ENCODE data around the gene OSBP2.

The OSBP2 gene

DNA sequence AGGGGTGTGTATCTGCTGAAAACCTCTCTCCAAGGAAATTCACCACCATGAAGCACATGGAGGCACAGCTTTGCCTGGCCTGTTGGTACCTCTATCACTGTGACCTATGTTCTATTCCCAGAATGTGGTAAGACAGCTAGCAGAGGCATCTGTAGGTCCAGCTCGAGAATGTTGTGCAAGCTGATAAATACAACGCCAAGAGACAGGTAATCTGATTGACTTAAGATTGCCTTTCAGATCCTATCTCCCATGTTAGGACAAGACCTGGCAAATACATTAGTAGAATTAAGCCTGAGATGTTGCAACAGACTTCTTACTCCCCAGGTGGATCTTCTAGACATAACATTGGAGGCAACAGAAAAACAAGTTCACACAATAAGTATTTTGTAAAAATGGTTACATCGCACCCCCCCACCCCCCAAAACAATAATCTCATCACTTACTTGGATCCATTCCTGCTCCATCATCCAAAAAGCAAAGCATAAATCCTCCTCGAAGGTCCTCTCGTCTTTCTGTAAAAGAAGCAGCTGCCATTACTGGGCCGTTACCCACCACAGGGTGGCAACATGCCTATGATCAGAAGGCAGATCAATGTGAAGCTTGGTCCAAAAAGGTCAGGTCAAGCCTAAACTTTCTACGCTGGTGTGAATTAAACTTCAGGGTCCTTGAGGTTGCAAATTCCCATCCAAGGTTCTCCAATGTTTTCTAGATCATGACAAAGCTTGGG is 255.4 kb downstream of the OSBP2 start:
- TF ChIP-seq EP300 (IDR thresholded peaks at IDR 0.05; ENCODE audit: borderline replicate concordance), result no peak
- no peak for TF ChIP-seq EGR1 (IDR thresholded peaks at IDR 0.05)
- TF ChIP-seq CEBPB (IDR thresholded peaks at IDR 0.05), result no peak
- TF ChIP-seq RAD21 (IDR thresholded peaks at IDR 0.05; ENCODE audit: low read depth), result no peak
- TF ChIP-seq CREB1 (IDR thresholded peaks at IDR 0.05; ENCODE audit: low read depth), result no peak
- TF ChIP-seq, protein P1, sequence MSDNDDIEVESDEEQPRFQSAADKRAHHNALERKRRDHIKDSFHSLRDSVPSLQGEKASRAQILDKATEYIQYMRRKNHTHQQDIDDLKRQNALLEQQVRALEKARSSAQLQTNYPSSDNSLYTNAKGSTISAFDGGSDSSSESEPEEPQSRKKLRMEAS (IDR thresholded peaks at IDR 0.05), result no peak
- no peak for TF ChIP-seq TEAD4 (IDR thresholded peaks at IDR 0.05)
- TF ChIP-seq ZBTB7A (IDR thresholded peaks at IDR 0.05; ENCODE audit: low read depth), result no peak
- TF ChIP-seq TAF1 (IDR thresholded peaks at IDR 0.05; ENCODE audit: low read depth), result no peak
- TF ChIP-seq YY1 (IDR thresholded peaks at IDR 0.05; ENCODE audit: low read depth), result no peak
- TF ChIP-seq, protein P2, sequence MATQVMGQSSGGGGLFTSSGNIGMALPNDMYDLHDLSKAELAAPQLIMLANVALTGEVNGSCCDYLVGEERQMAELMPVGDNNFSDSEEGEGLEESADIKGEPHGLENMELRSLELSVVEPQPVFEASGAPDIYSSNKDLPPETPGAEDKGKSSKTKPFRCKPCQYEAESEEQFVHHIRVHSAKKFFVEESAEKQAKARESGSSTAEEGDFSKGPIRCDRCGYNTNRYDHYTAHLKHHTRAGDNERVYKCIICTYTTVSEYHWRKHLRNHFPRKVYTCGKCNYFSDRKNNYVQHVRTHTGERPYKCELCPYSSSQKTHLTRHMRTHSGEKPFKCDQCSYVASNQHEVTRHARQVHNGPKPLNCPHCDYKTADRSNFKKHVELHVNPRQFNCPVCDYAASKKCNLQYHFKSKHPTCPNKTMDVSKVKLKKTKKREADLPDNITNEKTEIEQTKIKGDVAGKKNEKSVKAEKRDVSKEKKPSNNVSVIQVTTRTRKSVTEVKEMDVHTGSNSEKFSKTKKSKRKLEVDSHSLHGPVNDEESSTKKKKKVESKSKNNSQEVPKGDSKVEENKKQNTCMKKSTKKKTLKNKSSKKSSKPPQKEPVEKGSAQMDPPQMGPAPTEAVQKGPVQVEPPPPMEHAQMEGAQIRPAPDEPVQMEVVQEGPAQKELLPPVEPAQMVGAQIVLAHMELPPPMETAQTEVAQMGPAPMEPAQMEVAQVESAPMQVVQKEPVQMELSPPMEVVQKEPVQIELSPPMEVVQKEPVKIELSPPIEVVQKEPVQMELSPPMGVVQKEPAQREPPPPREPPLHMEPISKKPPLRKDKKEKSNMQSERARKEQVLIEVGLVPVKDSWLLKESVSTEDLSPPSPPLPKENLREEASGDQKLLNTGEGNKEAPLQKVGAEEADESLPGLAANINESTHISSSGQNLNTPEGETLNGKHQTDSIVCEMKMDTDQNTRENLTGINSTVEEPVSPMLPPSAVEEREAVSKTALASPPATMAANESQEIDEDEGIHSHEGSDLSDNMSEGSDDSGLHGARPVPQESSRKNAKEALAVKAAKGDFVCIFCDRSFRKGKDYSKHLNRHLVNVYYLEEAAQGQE (IDR thresholded peaks at IDR 0.05; ENCODE audit: low read depth), result no peak
- no peak for TF ChIP-seq NFIC (IDR thresholded peaks at IDR 0.05)
- TF ChIP-seq, protein P3, sequence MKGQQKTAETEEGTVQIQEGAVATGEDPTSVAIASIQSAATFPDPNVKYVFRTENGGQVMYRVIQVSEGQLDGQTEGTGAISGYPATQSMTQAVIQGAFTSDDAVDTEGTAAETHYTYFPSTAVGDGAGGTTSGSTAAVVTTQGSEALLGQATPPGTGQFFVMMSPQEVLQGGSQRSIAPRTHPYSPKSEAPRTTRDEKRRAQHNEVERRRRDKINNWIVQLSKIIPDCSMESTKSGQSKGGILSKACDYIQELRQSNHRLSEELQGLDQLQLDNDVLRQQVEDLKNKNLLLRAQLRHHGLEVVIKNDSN (IDR thresholded peaks at IDR 0.05), result no peak
- no peak for TF ChIP-seq FOXM1 (IDR thresholded peaks at IDR 0.05; ENCODE audit: borderline replicate concordance, low read depth)

DNA sequence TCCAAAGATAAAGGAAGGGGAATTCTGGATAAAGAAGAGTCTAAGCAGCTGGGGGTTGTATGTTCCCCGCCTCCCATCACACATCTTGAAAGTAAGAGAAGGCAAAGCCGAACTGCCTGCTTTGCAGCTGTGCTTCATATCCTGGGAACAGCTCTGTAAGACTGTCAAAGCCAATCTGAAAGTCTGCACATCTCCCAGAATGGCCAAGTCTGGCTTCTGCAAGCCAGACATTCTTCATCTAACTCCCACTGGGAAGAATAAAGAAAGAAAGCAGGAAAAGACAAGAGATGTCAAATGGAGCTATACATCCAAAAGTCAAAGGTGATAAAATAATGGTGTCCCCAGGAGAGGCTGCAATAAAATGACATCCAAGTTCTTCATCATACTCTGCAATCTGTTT is 258.5 kb downstream of the OSBP2 start:
- TF ChIP-seq FOXM1 (IDR thresholded peaks at IDR 0.05; ENCODE audit: borderline replicate concordance, low read depth), result no peak
- no peak for TF ChIP-seq TAF1 (IDR thresholded peaks at IDR 0.05; ENCODE audit: low read depth)
- TF ChIP-seq NFIC (IDR thresholded peaks at IDR 0.05), result no peak

GRCh38 chr22:30955153-30955552 is 260.5 kb downstream of the OSBP2 start:
- no peak for TF ChIP-seq TCF12 (IDR thresholded peaks at IDR 0.05; ENCODE audit: low read depth)
- no peak for TF ChIP-seq NFIC (IDR thresholded peaks at IDR 0.05)
- TF ChIP-seq RAD21 (IDR thresholded peaks at IDR 0.05; ENCODE audit: low read depth), result no peak
- TF ChIP-seq EP300 (IDR thresholded peaks at IDR 0.05; ENCODE audit: borderline replicate concordance), result no peak
- TF ChIP-seq TEAD4 (IDR thresholded peaks at IDR 0.05), result no peak
- TF ChIP-seq YY1 (IDR thresholded peaks at IDR 0.05; ENCODE audit: low read depth), result no peak
- no peak for TF ChIP-seq FOXM1 (IDR thresholded peaks at IDR 0.05; ENCODE audit: borderline replicate concordance, low read depth)

Measured in Ishikawa (cell line).